T-cell (primary cell): ENCODE data around the gene KCNK18. TPM values are rescaled to one million over a fixed set of nuclear protein-coding genes. Genes with fewer than 3 reads are reported as not detected.

Source experiments
- ATAC-seq, 4 experiments: fragments of 200-7000 bp in 3 of 4; fragments of 150-1000 bp in 1 of 4; cut with Tn5 transposase; replicated peaks in 1 of 4; 1 replicate in 3 of 4; 2 replicates in 1 of 4; pipeline ENCODE4 v1.10.0; 2021; ENCODE audit warnings: moderate library complexity in 3 of 4, mild to moderate bottlenecking in 2 of 4, moderate number of reproducible peaks in 1 of 4
- CTCF ChIA-PET, 2 donors: fragments of 300-600 bp; sonication (Branson Sonifier 250); formaldehyde crosslinking; loops; one replicate each; lab custom pipeline; 2022; ENCODE audit warnings: antibody characterized with exemption in 2 of 2; lab: Charles Lee
- POLR2A ChIA-PET, 2 donors: fragments of 300-600 bp; sonication (Branson Sonifier 250); formaldehyde crosslinking; loops; one replicate each; lab custom pipeline; 2022; ENCODE audit warnings: antibody characterized with exemption in 2 of 2; lab: Charles Lee
- DNase-seq, 35 experiments: peaks; one replicate each; pipeline versions ENCODE4 v3.0.0 to v3.0.0-alpha.2; 2013 to 2023
- H3K27ac ChIP-seq: one replicate; pipeline ENCODE4 v1.5.1; 2013; ENCODE audit warnings: low read length
- H3K27me3 ChIP-seq, 2 experiments: replicated peaks in 1 of 2; 1 replicate in 1 of 2; 2 replicates in 1 of 2; pipeline versions ENCODE4 v1.6.1 to v1.7.0; 2013; ENCODE audit warnings: low read length in 1 of 2, mixed read lengths in 1 of 2; ENCODE audit not compliant: control insufficient read depth in 2 of 2, insufficient read depth in 2 of 2; ENCODE audit errors: extremely low read depth in 1 of 2
- H3K36me3 ChIP-seq, 2 donors: 1 replicate in 1 of 2; 2 replicates in 1 of 2; pipeline versions ENCODE4 v1.6.1 to v1.7.0; 2013; ENCODE audit warnings: low read length in 1 of 2; ENCODE audit not compliant: control insufficient read depth in 2 of 2, insufficient read depth in 1 of 2; ENCODE audit errors: extremely low read depth in 1 of 2
- H3K4me1 ChIP-seq, 2 experiments: 1 replicate in 1 of 2; 2 replicates in 1 of 2; pipeline versions ENCODE4 v1.6.1 to v1.7.0; 2013; ENCODE audit warnings: low read length in 2 of 2, mixed read lengths in 1 of 2; ENCODE audit not compliant: insufficient read depth in 2 of 2, control insufficient read depth in 1 of 2; ENCODE audit errors: extremely low read depth in 1 of 2
- H3K4me3 ChIP-seq, 2 donors: 1 replicate in 1 of 2; 2 replicates in 1 of 2; pipeline versions ENCODE4 v1.5.1 to v1.7.0; 2013; ENCODE audit warnings: mild to moderate bottlenecking in 2 of 2, low read length in 1 of 2, moderate library complexity in 1 of 2; ENCODE audit not compliant: control insufficient read depth in 1 of 2; ENCODE audit errors: extremely low read depth in 1 of 2
- H3K9me3 ChIP-seq: 2 replicates; pipeline ENCODE4 v1.7.0; 2013
- H3K27ac Mint-ChIP-seq, 2 donors: one replicate each; pipeline ENCODE4 v1.8.0; 2020 to 2021; ENCODE audit warnings: mild to moderate bottlenecking in 2 of 2, mixed read lengths in 2 of 2
- H3K27me3 Mint-ChIP-seq, 2 donors: one replicate each; pipeline ENCODE4 v1.8.0; 2021 to 2022; ENCODE audit warnings: mixed read lengths in 2 of 2
- H3K36me3 Mint-ChIP-seq: one replicate; pipeline ENCODE4 v1.8.0; 2021; ENCODE audit warnings: mixed read lengths
- H3K4me1 Mint-ChIP-seq, 3 donors: one replicate each; pipeline ENCODE4 v1.8.0; 2020 to 2022; ENCODE audit warnings: mixed read lengths in 3 of 3, mild to moderate bottlenecking in 1 of 3
- H3K4me3 Mint-ChIP-seq, 3 donors: one replicate each; pipeline ENCODE4 v1.8.0; 2020 to 2022; ENCODE audit warnings: mild to moderate bottlenecking in 3 of 3, mixed read lengths in 3 of 3, moderate library complexity in 3 of 3
- H3K9me3 Mint-ChIP-seq, 3 donors: one replicate each; pipeline ENCODE4 v1.8.0; 2020 to 2022; ENCODE audit warnings: mixed read lengths in 3 of 3
- WGBS: methylation state at CpG from one replicate; pipeline ENCODE4 v1.1.5; 2013; ENCODE audit warnings: missing lambda C conversion rate; ENCODE audit not compliant: insufficient coverage; 5-methylcytosine and 5-hydroxymethylcytosine counted together
- total RNA-seq, 35 experiments: library from RNA in 6 of 35; stranded (reverse) in 6 of 35; fragments of 120-200 nt in 1 of 35; gene quantifications; one replicate each; pipeline versions ENCODE4 v1.2.1 to v1.2.4 and lab custom pipeline; 2013 to 2026

The KCNK18 gene
- total RNA-seq, 5 donors from 2014 or later (not counting 1 experiment from before 2014, with no cell fraction given), result not detected

- Histone ChIP-seq H3K4me3 (no peak overlapping the region), H3K36me3 (no peaks in the 10 kb centered on the region), H3K4me1 (peaks cover 2 to 16% of the 10 kb centered on the region in 2 experiments), H3K9me3 (peaks cover 4% of the 10 kb centered on the region), H3K27ac (no peak overlapping the region), H3K27me3 (peaks cover 2 to 46% of the 10 kb centered on the region in 2 experiments)
- ATAC-seq (no peak), DNase-seq (no peak)
- POLR2A ChIA-PET, result no interaction called here
- peaks cover 6 to 11% (median 9%) of the 10 kb centered on the region in 3 donors for H3K4me1 Mint-ChIP-seq
- H3K27ac Mint-ChIP-seq, result no peak overlapping the region
- H3K36me3 Mint-ChIP-seq, result no peaks in the 10 kb centered on the region
- peaks cover 12 to 18% (median 13%) of the 10 kb centered on the region in 3 donors for H3K9me3 Mint-ChIP-seq
- CTCF ChIA-PET, result no interaction called here
- H3K4me3 Mint-ChIP-seq, result no peak overlapping the region
- peaks cover 31 to 41% of the 10 kb centered on the region in 2 donors for H3K27me3 Mint-ChIP-seq
- 67% methylated on average over 1 of the region's 1 CpG for WGBS
Observed at GRCh38 chr10:117214401-117214800, 17.1 kb downstream of the KCNK18 start.

- POLR2A ChIA-PET, result no interaction called here
- Mint-ChIP-seq H3K27me3 (peaks cover 24 to 39% of the 10 kb centered on the region in 2 donors), H3K4me1 (peaks cover 6 to 11% (median 9%) of the 10 kb centered on the region in 3 donors), H3K27ac (no peak overlapping the region), H3K9me3 (peaks cover 12 to 18% (median 13%) of the 10 kb centered on the region in 3 donors), H3K4me3 (peak overlapping the region in 1 of 3 donors; percentile 79), H3K36me3 (no peaks in the 10 kb centered on the region)
- Histone ChIP-seq H3K4me3 (no peak overlapping the region), H3K27ac (no peak overlapping the region), H3K27me3 (peaks cover 2 to 47% of the 10 kb centered on the region in 2 experiments), H3K36me3 (no peaks in the 10 kb centered on the region), H3K4me1 (peaks cover 2 to 16% of the 10 kb centered on the region in 2 experiments), H3K9me3 (peaks cover 4% of the 10 kb centered on the region)
- WGBS, result 77% methylated on average over 2 of the region's 2 CpGs
- no peak for DNase-seq
- CTCF ChIA-PET, result no interaction called here
- ATAC-seq, result no peak
Observed at GRCh38 chr10:117215079-117215478, 17.8 kb downstream of the KCNK18 start.

GRCh38 chr10:117216028-117216427 lies 18.7 kb downstream of the KCNK18 start:
- 64% methylated on average over 12 of the region's 15 CpGs for WGBS
- H3K27ac Mint-ChIP-seq, result no peak overlapping the region

GRCh38 chr10:117216611-117217195 lies 19.4 kb downstream of the KCNK18 start:
- Mint-ChIP-seq H3K4me3 (peak overlapping the region; percentile 68 to 79 (median 72)), H3K27ac (no peak overlapping the region), H3K4me1 (peaks cover 6 to 11% (median 9%) of the 10 kb centered on the region in 3 donors), H3K9me3 (peaks cover 6 to 12% (median 11%) of the 10 kb centered on the region in 3 donors), H3K27me3 (peaks cover 21 to 33% of the 10 kb centered on the region in 2 donors), H3K36me3 (no peaks in the 10 kb centered on the region)
- 1% methylated on average over 52 of the region's 52 CpGs for WGBS
- no peaks in the 10 kb centered on the region for H3K36me3 ChIP-seq
- POLR2A ChIA-PET, result no interaction called here
- peak overlapping the region; percentile 61 to 80 for H3K4me3 ChIP-seq
- no peak overlapping the region for H3K27ac ChIP-seq
- peaks cover 2 to 45% of the 10 kb centered on the region in 2 experiments for H3K27me3 ChIP-seq
- peaks cover 2 to 16% of the 10 kb centered on the region in 2 experiments for H3K4me1 ChIP-seq
- DNase-seq (peak; percentile 8 to 84 (median 55)), ATAC-seq (peak; percentile 75 to 90 (median 84))
- peaks cover 3% of the 10 kb centered on the region for H3K9me3 ChIP-seq
- CTCF ChIA-PET, result interaction anchor here (0.5 to 3.6 kb wide), 14 partner anchors 8 to 212 kb away, joined by 3 to 45 read pairs (median 6); no protein-coding TSS in a partner anchor

More at GRCh38 chr10:117216028-117216427, 18.7 kb downstream of the KCNK18 start:
- Histone ChIP-seq H3K9me3 (peaks cover 4% of the 10 kb centered on the region), H3K27me3 (peaks cover 2 to 47% of the 10 kb centered on the region in 2 experiments), H3K4me3 (no peak overlapping the region), H3K36me3 (no peaks in the 10 kb centered on the region), H3K4me1 (peaks cover 2 to 16% of the 10 kb centered on the region in 2 experiments), H3K27ac (no peak overlapping the region)
- ChIA-PET POLR2A (no interaction called here), CTCF (interaction anchor here (0.5 to 3.6 kb wide), 14 partner anchors 7 to 213 kb away, joined by 3 to 45 read pairs (median 6); no protein-coding TSS in a partner anchor)
- peaks cover 24 to 38% of the 10 kb centered on the region in 2 donors for H3K27me3 Mint-ChIP-seq
- peaks cover 6 to 11% (median 9%) of the 10 kb centered on the region in 3 donors for H3K4me1 Mint-ChIP-seq
- H3K4me3 Mint-ChIP-seq, result peak overlapping the region in 1 of 3 donors; percentile 79
- no peak for ATAC-seq
- peaks cover 12 to 18% (median 12%) of the 10 kb centered on the region in 3 donors for H3K9me3 Mint-ChIP-seq
- DNase-seq, result no peak
- H3K36me3 Mint-ChIP-seq, result no peaks in the 10 kb centered on the region

- no peak overlapping the region for H3K27ac Mint-ChIP-seq
- POLR2A ChIA-PET, result no interaction called here
- H3K9me3 ChIP-seq, result no peaks in the 10 kb centered on the region
- no peaks in the 10 kb centered on the region for H3K36me3 Mint-ChIP-seq
- ATAC-seq (peak in 3 of 4 experiments; percentile 56 to 64 (median 57)), DNase-seq (peak in 20 of 35 experiments; percentile 1 to 39 (median 12))
- peaks cover 6 to 11% (median 9%) of the 10 kb centered on the region in 3 donors for H3K4me1 Mint-ChIP-seq
- H3K4me3 ChIP-seq, result peak overlapping the region; percentile 61 to 80
- H3K27me3 Mint-ChIP-seq, result peaks cover 21 to 35% of the 10 kb centered on the region in 2 donors
- peaks cover 2 to 45% of the 10 kb centered on the region in 2 experiments for H3K27me3 ChIP-seq
- no peaks in the 10 kb centered on the region for H3K36me3 ChIP-seq
- CTCF ChIA-PET, result interaction anchor here (0.7 to 3.6 kb wide), 12 partner anchors 9 to 133 kb away, joined by 3 to 45 read pairs (median 6); no protein-coding TSS in a partner anchor
- H3K9me3 Mint-ChIP-seq, result peaks cover 0 to 6% (median 5%) of the 10 kb centered on the region in 3 donors
- H3K4me3 Mint-ChIP-seq, result peak overlapping the region; percentile 68 to 79 (median 72)
- 10% methylated on average over 22 of the region's 22 CpGs for WGBS
- H3K27ac ChIP-seq, result no peak overlapping the region
- H3K4me1 ChIP-seq, result peaks cover 2 to 16% of the 10 kb centered on the region in 2 experiments
Observed at GRCh38 chr10:117217196-117217761, 20.0 kb downstream of the KCNK18 start.

- ChIA-PET CTCF (interaction anchor here (0.7 to 3.6 kb wide), 3 partner anchors 101 to 365 kb away, joined by 4 to 45 read pairs (median 32); no protein-coding TSS in a partner anchor), POLR2A (no interaction called here)
- H3K4me1 ChIP-seq, result peaks cover 2 to 16% of the 10 kb centered on the region in 2 experiments
- peaks cover 16 to 36% of the 10 kb centered on the region in 2 donors for H3K27me3 Mint-ChIP-seq
- no peak for DNase-seq
- no peaks in the 10 kb centered on the region for H3K36me3 Mint-ChIP-seq
- peaks cover 2 to 47% of the 10 kb centered on the region in 2 experiments for H3K27me3 ChIP-seq
- no peak overlapping the region for H3K4me3 ChIP-seq
- 85% methylated on average over 6 of the region's 8 CpGs for WGBS
- H3K9me3 ChIP-seq, result no peaks in the 10 kb centered on the region
- no peaks in the 10 kb centered on the region for H3K9me3 Mint-ChIP-seq
- peaks cover 6 to 11% (median 9%) of the 10 kb centered on the region in 3 donors for H3K4me1 Mint-ChIP-seq
- no peaks in the 10 kb centered on the region for H3K36me3 ChIP-seq
- no peak for ATAC-seq
- H3K4me3 Mint-ChIP-seq, result peak overlapping the region in 1 of 3 donors; percentile 79
- H3K27ac Mint-ChIP-seq, result no peak overlapping the region
- no peak overlapping the region for H3K27ac ChIP-seq
Observed at GRCh38 chr10:117218654-117219053, 21.4 kb downstream of the KCNK18 start.
